Measurements from ENCODE around the gene RALGAPB.

RALGAPB gene

DNA sequence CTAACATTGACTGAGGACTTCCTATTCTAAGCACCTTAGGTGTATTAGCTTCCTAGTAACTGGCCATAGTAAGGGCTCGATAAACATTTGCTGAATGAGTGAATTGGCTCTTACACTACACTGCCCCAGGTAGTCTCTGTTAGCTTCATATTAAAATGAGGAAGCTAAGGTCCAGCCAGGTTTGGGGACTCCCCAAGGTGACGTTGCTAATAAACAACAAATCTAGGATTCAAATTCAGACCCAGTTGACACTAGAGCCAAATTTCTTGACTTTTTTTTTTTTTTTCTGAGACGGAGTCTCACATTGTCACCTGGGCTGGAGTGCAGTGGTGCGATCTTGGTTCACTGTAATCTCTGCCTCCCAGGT, 145.2 kb downstream of the RALGAPB start:
- DNase-seq, result no peak

DNA sequence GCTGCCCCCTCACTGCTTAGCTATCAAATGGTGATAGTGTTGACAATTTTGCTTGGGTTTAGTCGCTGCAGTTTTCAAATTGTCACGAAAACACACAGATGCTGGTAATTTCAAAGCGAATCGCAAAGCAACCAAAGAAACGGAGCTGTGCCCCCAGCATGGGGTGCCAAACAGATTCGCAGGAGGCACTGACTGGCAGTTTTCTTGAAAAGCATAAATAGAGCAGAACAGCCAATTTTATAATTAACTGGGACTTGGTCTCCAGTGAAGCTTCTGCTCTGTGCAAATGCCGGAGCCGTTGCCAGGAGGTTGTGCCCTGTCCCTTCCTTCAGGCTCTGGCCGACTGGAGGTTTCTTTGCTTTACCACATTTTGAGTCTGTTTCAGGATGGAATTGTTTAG, 147.8 kb downstream of the RALGAPB start:
- no peak for DNase-seq

DNA sequence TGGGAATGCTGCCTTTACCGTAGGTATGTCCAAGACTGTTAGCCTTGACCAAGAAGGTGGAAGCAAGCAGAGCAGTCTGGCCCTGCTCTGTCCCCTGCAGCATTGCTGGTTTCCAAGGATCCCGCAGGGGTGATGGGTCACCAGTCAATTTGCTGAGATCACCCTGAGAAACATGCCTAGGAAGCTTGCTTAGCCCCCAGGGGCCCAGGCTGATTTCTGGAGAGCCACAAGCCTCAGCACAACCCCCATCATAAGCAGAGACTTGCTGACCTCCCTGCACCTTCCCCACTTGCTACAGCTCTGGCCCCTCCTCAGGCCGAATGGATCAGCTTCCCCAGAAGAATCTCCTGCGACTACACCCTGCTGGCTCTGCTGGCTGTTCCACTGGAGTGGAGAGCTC, 150.4 kb downstream of the RALGAPB start:
- no peak for DNase-seq

DNA sequence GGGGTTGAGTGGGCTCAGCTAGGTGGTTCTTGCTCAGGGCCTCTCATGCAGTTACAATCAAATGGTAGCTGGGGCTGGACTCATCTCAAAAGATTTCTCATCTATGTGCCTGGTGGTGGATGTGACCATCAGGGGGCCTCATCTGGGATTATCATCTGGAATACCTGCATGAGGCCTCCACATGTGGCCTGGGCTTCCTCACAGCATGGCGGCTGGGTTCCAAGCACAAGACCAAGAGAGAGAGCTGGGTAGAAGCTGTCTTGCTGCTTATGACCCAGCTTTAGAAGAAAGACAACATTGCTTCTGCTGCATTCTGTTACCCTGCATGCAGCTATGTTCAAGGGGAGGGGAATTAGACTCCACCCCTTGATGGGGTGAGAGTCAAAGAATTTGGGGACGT, 151.4 kb downstream of the RALGAPB start:
- no peak for DNase-seq

DNA sequence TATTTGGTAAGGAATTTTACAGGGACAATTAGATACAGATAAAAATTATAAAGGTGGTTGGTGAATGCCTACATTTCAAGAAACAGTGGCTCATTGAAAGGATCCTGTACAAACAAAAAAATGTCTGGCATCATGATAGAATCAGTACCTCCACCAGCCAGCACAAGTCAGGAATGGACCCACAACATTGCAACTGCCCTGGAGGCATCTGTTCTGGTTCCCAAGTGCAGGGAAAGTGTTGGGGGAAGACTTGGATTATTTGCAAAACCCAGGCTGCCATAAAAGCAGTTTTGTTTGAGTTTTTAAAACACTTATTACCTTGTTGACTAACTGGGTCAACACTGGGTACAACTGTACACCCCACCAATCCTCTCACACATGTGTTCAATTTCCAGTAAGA, 153.3 kb downstream of the RALGAPB start:
- no peak for DNase-seq

DNA sequence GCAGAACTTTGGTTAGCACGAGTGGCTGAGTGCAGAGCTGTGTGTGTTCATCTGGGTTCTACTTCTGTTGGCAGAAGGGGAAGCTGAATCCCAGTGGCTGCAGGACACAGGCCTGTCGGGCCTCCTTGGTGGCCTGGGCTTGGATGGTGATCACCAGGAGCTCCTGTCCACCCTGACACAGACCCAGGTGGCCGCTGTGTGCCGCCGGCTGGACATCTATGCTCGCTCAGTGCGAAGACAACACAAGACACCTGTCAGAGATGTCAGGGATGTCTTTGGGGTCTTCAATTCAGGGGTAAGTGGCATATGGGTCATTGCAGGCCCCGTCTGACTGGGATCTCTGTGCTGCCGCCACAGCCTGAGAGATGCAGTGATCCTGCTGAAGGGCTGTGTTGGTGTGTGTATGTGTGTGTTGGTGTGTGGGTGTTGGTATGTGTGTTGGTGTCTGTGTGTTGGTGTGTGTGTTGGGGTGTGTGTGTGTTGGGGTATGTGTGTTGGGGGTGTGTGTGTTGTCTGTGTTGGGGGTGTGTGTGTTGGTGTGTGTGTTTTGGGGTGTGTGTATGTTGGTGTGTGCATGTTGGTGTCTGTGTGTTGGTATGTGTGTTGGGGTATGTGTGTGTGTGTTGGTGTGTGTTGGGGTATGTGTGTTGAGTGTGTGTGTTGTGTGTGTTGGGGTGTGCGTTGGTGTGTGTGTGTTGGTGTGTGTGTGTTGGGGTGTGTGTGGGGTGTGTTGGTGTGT, 154.4 kb downstream of the RALGAPB start:
- DNase-seq, result no peak
